ENCODE results near the gene OR52B6. TPM values are rescaled to one million over a fixed set of nuclear protein-coding genes. Genes with fewer than 3 reads are reported as not detected.
A peak's percentile ranks its signal among the peaks of the same experiment; 100 is the strongest.
"Not testable (repeated sequence)": the region's sequence is repeated elsewhere in the genome, so short reads cannot be mapped to it uniquely, and the experiment has no call there.

The OR52B6 gene
- total and polyA plus RNA-seq, 3 experiments from 2014 or later: not detected

DNA sequence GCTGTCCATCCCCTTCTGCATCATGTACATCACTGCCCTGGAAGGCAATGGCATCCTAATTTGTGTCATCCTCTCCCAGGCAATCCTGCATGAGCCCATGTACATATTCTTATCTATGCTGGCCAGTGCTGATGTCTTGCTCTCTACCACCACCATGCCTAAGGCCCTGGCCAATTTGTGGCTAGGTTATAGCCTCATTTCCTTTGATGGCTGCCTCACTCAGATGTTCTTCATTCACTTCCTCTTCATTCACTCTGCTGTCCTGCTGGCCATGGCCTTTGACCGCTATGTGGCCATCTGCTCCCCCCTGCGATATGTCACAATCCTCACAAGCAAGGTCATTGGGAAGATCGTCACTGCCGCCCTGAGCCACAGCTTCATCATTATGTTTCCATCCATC, 337 bp downstream of the OR52B6 start:
- H3K4me3 ChIP-seq (ENCODE audit: low read length): no peak overlapping the region
- H3K27me3 ChIP-seq (ENCODE audit: insufficient read depth, low read length, poor library complexity, severe bottlenecking): no peaks in the 10 kb centered on the region
- H3K27ac ChIP-seq (ENCODE audit: low read depth, low read length): no peak overlapping the region
- Mint-ChIP-seq H3K27ac (no peak overlapping the region), H3K27me3 (no peaks in the 10 kb centered on the region), H3K9me3 (peaks cover 0 to 4% (median 0%) of the 10 kb centered on the region in 5 donors), H3K4me1 (no peaks in the 10 kb centered on the region), H3K36me3 (no peaks in the 10 kb centered on the region), H3K4me3 (no peak overlapping the region)
- H3K36me3 ChIP-seq (ENCODE audit: insufficient read depth, low read length): no peaks in the 10 kb centered on the region
- no peaks in the 10 kb centered on the region for H3K4me1 ChIP-seq (ENCODE audit: insufficient read depth, low read length)
- POLR2A ChIA-PET: no interaction called here
- CTCF ChIA-PET: no interaction called here
- H3K9me3 ChIP-seq (ENCODE audit: low read length): no peaks in the 10 kb centered on the region
- DNase-seq: no peak

DNA sequence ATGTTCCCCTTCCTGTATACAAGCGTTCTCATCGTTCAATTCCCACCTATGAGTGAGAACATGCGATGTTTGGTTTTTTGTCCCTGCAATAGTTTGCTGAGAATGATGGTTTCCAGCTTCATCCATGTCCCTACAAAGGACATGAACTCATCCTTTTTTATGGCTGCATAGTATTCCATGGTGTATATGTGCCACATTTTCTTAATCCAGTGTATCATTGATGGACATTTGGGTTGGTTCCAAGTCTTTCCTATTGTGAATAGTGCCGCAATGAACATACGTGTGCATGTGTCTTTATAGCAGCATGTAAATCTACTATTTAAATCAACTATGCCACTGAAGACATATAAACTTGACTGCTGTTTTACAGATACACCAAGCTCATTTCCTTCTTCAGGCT, 3.8 kb downstream of the OR52B6 start:
- POLR2A ChIA-PET; H3K36me3 ChIP-seq (ENCODE audit: insufficient read depth, low read length); H3K4me1 Mint-ChIP-seq; H3K36me3 Mint-ChIP-seq; DNase-seq; H3K27ac Mint-ChIP-seq; CTCF ChIA-PET; H3K9me3 Mint-ChIP-seq; H3K4me1 ChIP-seq (ENCODE audit: insufficient read depth, low read length); H3K27me3 Mint-ChIP-seq; H3K4me3 Mint-ChIP-seq; H3K27ac ChIP-seq (ENCODE audit: low read depth, low read length); H3K9me3 ChIP-seq (ENCODE audit: low read length); H3K27me3 ChIP-seq (ENCODE audit: insufficient read depth, low read length, poor library complexity, severe bottlenecking); H3K4me3 ChIP-seq (ENCODE audit: low read length): not testable (repeated sequence)

GRCh38 chr11:5589906-5590305, 9.2 kb downstream of the OR52B6 start:
- H3K4me1 ChIP-seq (ENCODE audit: insufficient read depth, low read length); DNase-seq; H3K27me3 Mint-ChIP-seq; H3K4me3 ChIP-seq (ENCODE audit: low read length); H3K4me1 Mint-ChIP-seq; H3K27ac Mint-ChIP-seq; H3K9me3 Mint-ChIP-seq; H3K27me3 ChIP-seq (ENCODE audit: insufficient read depth, low read length, poor library complexity, severe bottlenecking); H3K4me3 Mint-ChIP-seq; H3K36me3 Mint-ChIP-seq; H3K9me3 ChIP-seq (ENCODE audit: low read length); H3K36me3 ChIP-seq (ENCODE audit: insufficient read depth, low read length); POLR2A ChIA-PET; H3K27ac ChIP-seq (ENCODE audit: low read depth, low read length): not testable (repeated sequence)
- CTCF ChIA-PET: interaction anchor here (1.5 kb wide), 1 partner anchor 9 kb away, joined by 3 read pairs; no protein-coding TSS in a partner anchor

GRCh38 chr11:5591613-5592012, 10.9 kb downstream of the OR52B6 start:
- Mint-ChIP-seq H3K27me3 (peaks cover 1 to 5% of the 10 kb centered on the region in 2 donors), H3K27ac (peak overlapping the region in 1 of 8 donors; percentile 11), H3K4me3 (no peak overlapping the region), H3K36me3 (peaks cover 0 to 6% (median 2%) of the 10 kb centered on the region in 3 donors), H3K4me1 (peaks cover 1 to 6% (median 4%) of the 10 kb centered on the region in 3 donors), H3K9me3 (no peaks in the 10 kb centered on the region)
- Histone ChIP-seq H3K9me3 (ENCODE audit: low read length) (no peaks in the 10 kb centered on the region), H3K4me3 (ENCODE audit: low read length) (no peak overlapping the region), H3K27ac (ENCODE audit: low read depth, low read length) (no peak overlapping the region), H3K4me1 (ENCODE audit: insufficient read depth, low read length) (no peaks in the 10 kb centered on the region), H3K27me3 (ENCODE audit: insufficient read depth, low read length, poor library complexity, severe bottlenecking) (no peaks in the 10 kb centered on the region), H3K36me3 (ENCODE audit: insufficient read depth, low read length) (no peaks in the 10 kb centered on the region)
- DNase-seq: no peak
- CTCF ChIA-PET: interaction anchor here (0.8 kb wide), 1 partner anchor 9 kb away, joined by 3 read pairs; no protein-coding TSS in a partner anchor
- POLR2A ChIA-PET: no interaction called here

- CTCF ChIA-PET: no interaction called here
- POLR2A ChIA-PET: no interaction called here
Observed at GRCh38 chr11:5592615-5593014, 11.9 kb downstream of the OR52B6 start.

DNA sequence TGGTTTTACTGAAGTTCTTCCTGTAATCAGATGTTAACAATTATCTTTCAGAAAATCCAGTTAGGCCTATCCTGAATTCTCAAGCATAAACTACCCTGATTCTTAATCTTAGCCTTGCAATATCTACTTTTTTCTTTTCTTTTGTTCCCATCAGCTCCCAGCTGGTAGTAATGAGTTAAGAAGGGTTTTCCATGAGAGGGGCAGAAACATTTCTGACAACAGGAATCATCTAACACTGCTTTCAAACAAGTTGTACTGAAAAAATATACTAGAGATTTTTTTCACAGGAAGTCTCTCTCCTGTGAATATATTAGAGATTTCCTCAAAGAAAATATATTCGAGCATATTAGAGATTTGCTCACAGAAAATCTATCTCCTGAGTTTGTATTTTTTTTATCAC, 12.5 kb downstream of the OR52B6 start:
- Histone ChIP-seq H3K4me1 (ENCODE audit: insufficient read depth, low read length) (no peaks in the 10 kb centered on the region), H3K9me3 (ENCODE audit: low read length) (no peaks in the 10 kb centered on the region), H3K4me3 (ENCODE audit: low read length) (no peak overlapping the region), H3K36me3 (ENCODE audit: insufficient read depth, low read length) (no peaks in the 10 kb centered on the region), H3K27ac (ENCODE audit: low read depth, low read length) (no peak overlapping the region), H3K27me3 (ENCODE audit: insufficient read depth, low read length, poor library complexity, severe bottlenecking) (no peaks in the 10 kb centered on the region)
- no peak overlapping the region for H3K4me3 Mint-ChIP-seq
- no peak overlapping the region for H3K27ac Mint-ChIP-seq
- peaks cover 0 to 6% (median 0%) of the 10 kb centered on the region in 3 donors for H3K36me3 Mint-ChIP-seq
- peaks cover 11 to 12% of the 10 kb centered on the region in 2 donors for H3K27me3 Mint-ChIP-seq
- ChIA-PET CTCF (no interaction called here), POLR2A (no interaction called here)
- H3K9me3 Mint-ChIP-seq: no peaks in the 10 kb centered on the region
- H3K4me1 Mint-ChIP-seq: peaks cover 6 to 13% (median 6%) of the 10 kb centered on the region in 3 donors
- DNase-seq: no peak

More at GRCh38 chr11:5592615-5593014, 11.9 kb downstream of the OR52B6 start:
- H3K4me3 Mint-ChIP-seq: no peak overlapping the region
- H3K27me3 Mint-ChIP-seq: peaks cover 9 to 11% of the 10 kb centered on the region in 2 donors
- Histone ChIP-seq H3K4me3 (ENCODE audit: low read length) (no peak overlapping the region), H3K36me3 (ENCODE audit: insufficient read depth, low read length) (no peaks in the 10 kb centered on the region), H3K27ac (ENCODE audit: low read depth, low read length) (no peak overlapping the region), H3K27me3 (ENCODE audit: insufficient read depth, low read length, poor library complexity, severe bottlenecking) (no peaks in the 10 kb centered on the region), H3K4me1 (ENCODE audit: insufficient read depth, low read length) (no peaks in the 10 kb centered on the region), H3K9me3 (ENCODE audit: low read length) (no peaks in the 10 kb centered on the region)
- DNase-seq: no peak
- H3K36me3 Mint-ChIP-seq: peaks cover 0 to 6% (median 0%) of the 10 kb centered on the region in 3 donors
- H3K4me1 Mint-ChIP-seq: peaks cover 6 to 13% (median 6%) of the 10 kb centered on the region in 3 donors
- no peaks in the 10 kb centered on the region for H3K9me3 Mint-ChIP-seq
- no peak overlapping the region for H3K27ac Mint-ChIP-seq

DNA sequence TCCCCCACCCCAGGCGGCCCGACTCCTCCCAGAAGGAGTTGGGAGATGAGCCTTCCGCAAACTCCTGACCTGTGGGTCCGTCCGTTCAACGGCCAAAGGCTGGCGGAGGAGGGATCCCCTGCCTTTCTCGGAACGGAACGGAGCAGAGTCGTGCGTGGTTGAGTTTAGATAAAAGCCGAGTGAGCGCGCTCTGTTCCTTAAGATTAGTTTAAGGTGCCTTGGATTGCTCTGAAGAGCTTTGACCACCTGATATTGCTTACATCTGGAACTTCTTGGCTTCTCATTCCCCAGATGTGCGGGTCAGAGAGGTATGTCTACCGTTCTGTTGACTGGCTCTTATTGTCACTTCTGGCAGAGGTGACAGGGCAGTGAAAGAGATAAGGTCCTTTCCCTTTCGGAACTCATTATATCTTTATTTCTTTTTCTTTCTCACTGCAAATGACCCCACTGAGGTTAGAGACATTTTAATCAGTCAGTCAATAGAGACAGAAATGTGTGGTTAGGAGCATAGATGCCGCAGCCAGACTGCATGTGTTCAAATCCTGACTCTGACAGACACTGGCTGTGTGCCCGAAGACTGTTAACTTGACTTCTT, 16.0 kb downstream of the OR52B6 start, which contains the start of gene TRIM6:
Gene TRIM6 (plus strand): TSS at position 31 of the 595 bp plus-strand sequence. CDS start 261 bp downstream, at position 292.
- H3K27me3 ChIP-seq (ENCODE audit: insufficient read depth, low read length, poor library complexity, severe bottlenecking): no peaks in the 10 kb centered on the region
- CTCF ChIA-PET: no interaction called here
- H3K4me3 Mint-ChIP-seq: peak within 1 kb of the TSS in 6 of 7 donors; percentile 77 to 88 (median 78)
- DNase-seq: no peak
- no peaks in the 10 kb centered on the region for H3K36me3 Mint-ChIP-seq
- H3K36me3 ChIP-seq (ENCODE audit: insufficient read depth, low read length): no peaks in the 10 kb centered on the region
- POLR2A ChIA-PET: no interaction called here
- no peaks in the 10 kb centered on the region for H3K4me1 ChIP-seq (ENCODE audit: insufficient read depth, low read length)
- H3K4me1 Mint-ChIP-seq: peaks cover 6 to 13% (median 6%) of the 10 kb centered on the region in 3 donors
- peak within 1 kb of the TSS; percentile 11 for H3K4me3 ChIP-seq (ENCODE audit: low read length)
- H3K9me3 ChIP-seq (ENCODE audit: low read length): no peaks in the 10 kb centered on the region
- no peaks in the 10 kb centered on the region for H3K9me3 Mint-ChIP-seq
- no peak within 1 kb of the TSS for H3K27ac ChIP-seq (ENCODE audit: low read depth, low read length)
- H3K27me3 Mint-ChIP-seq: peaks cover 11 to 19% of the 10 kb centered on the region in 2 donors
- H3K27ac Mint-ChIP-seq: peak within 1 kb of the TSS in 3 of 8 donors; percentile 47 to 61 (median 56)

- Histone ChIP-seq H3K36me3 (ENCODE audit: insufficient read depth, low read length) (no peaks in the 10 kb centered on the region), H3K27me3 (ENCODE audit: insufficient read depth, low read length, poor library complexity, severe bottlenecking) (no peaks in the 10 kb centered on the region), H3K4me1 (ENCODE audit: insufficient read depth, low read length) (no peaks in the 10 kb centered on the region), H3K4me3 (ENCODE audit: low read length) (no peak overlapping the region), H3K27ac (ENCODE audit: low read depth, low read length) (no peak overlapping the region), H3K9me3 (ENCODE audit: low read length) (no peaks in the 10 kb centered on the region)
- Mint-ChIP-seq H3K27ac (no peak overlapping the region), H3K4me1 (peaks cover 6 to 13% (median 6%) of the 10 kb centered on the region in 3 donors), H3K27me3 (peaks cover 12 to 19% of the 10 kb centered on the region in 2 donors), H3K9me3 (no peaks in the 10 kb centered on the region), H3K36me3 (no peaks in the 10 kb centered on the region), H3K4me3 (no peak overlapping the region)
- DNase-seq: no peak
- ChIA-PET CTCF (interaction anchor here (1.1 kb wide), 1 partner anchor 211 kb away, joined by 3 read pairs; no protein-coding TSS in a partner anchor), POLR2A (no interaction called here)
Observed at GRCh38 chr11:5597953-5598352, 17.3 kb downstream of the OR52B6 start.

Data from CD8-positive, alpha-beta memory T cell (primary cell).